HG03575 (cell line): ENCODE data around the gene LBX2.

Source experiments
- ATAC-seq: cut with Tn5 transposase; IDR thresholded peaks from one replicate; pipeline ENCODE4 v1.9.1; 2021; ENCODE audit not compliant: unreplicated experiment, insufficient number of reproducible peaks, low FRiP score; ENCODE audit errors: extremely low read depth

The LBX2 gene

DNA sequence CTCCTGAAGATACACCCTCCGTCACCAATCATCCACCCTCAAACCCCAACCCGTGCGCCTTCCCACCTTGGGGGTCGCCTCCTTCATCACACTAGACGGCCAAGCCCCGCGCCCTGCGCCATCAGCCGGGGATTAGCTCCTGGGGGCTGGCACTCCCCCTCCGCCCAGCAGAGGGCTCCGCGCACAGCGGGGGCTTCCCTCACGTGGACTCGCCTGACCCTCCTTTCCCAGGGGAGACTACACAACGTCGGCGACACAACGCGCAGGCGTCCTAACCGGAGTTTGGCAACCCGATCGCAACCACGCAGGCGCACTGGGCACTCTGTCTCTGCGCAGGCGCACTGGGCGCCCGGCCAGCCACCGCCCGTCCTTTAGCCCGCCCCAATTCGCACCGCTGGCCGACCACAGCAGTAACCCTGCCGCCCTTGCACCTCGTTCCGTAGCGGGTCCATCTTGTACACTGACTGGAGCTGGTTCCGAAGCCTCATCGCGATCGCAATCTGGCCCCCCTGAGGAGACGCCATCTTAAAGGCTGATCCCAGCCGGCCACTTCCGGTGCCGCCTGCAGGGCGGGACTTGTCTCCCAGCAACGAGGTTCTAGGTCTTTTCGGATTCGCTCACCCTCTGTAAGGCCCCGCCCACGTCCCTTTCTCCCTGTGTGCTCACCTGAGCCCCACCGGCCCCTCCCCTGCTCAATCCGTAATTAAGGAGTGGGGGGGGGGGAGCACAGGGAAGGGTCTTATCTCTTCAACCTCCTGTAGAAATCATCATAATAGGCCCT lies 7.9 kb upstream of the LBX2 start, which contains the start of gene PCGF1:
Gene PCGF1, minus strand, starts transcription at position 551 of the 781 bp plus-strand sequence. Its CDS starts 27 bp downstream, at position 524.
- ATAC-seq, result peak; percentile 80

- ATAC-seq, result no peak
These were observed 6.2 kb upstream of the LBX2 start for GRCh38 chr2:74505448-74506246.

GRCh38 chr2:74504591-74504990 lies 5.2 kb upstream of the LBX2 start:
- no peak for ATAC-seq

DNA sequence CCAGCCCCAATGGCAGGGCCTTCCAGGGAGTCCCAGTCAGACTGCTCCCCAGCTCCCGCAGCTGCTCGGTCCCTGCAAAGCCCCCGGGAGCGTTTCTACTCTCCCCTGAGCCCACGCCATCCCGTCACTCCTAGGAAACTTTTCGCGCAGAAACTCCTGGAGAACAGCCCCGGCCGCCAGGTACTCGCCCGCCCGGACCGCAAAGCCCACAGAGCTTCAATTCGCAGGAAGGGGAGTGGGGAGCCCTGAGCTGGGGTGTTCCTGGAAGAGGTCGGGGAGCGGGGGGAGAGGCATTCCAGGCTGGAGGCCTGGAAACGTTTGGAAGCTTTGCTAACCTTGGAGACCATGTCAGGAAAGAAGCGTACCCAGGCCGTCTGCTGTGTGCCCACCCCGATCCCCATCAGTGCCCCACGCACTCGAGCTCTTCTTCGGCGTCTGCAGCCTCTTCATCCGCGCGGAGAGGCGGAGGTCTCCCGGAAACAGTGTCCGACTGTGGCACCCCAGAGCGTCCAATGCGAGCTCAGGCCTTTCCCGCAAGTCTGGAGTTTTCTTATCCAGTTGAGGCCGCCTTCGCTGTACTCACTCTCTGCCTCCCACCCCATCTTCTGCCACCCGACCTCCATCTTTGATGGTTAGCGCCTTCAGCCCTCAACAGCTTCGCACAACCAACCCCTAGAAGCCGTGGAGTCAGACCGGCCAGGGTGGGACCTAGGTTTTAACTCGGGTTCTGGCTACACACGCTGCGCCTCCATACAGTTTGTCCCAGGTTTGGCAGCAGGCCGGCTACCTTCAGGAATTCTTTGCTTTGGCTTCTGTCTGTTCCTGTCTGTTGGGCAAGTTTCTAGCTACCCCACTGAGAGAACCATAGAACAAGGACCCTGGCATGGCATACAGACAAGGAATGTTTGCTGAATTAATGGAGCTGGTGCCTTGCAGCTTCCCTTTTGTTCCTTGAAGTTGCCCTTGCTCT lies 4.4 kb upstream of the LBX2 start:
- no peak for ATAC-seq

GRCh38 chr2:74502720-74503505 lies 3.5 kb upstream of the LBX2 start:
- no peak for ATAC-seq

DNA sequence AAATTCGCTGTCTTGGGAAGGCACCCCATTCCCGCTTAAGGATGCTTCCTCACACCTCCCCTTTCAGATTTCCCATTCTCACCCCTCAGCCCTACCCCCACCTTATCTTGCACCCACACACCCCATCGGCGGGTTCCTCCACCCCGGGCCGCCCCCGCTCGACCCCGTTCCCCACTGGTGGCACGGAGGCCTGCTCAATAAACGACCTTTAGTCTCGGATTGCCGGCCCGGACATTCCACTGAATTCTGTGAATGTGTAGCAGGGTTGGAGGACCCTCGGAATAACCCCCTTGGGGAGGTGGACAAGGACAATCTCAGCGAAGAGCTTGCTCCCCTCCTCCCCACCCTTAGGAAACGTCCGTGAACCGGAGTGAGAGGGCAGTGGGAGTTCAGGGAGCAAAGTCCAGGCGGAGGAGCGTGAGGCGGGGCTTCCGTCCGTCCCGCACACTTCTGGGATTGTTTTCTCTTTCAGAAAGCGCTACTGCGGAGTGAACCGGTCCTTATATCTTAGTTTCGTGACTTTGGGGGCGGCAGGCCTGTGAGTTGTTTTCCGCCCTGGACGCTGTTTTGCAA lies 2.8 kb upstream of the LBX2 start:
- no peak for ATAC-seq

- no peak for ATAC-seq
These were observed 2.1 kb upstream of the LBX2 start for GRCh38 chr2:74501335-74502071.

- no peak for ATAC-seq
These were observed 1.2 kb upstream of the LBX2 start for GRCh38 chr2:74500578-74500946.

- no peak for ATAC-seq
These were observed 656 bp upstream of the LBX2 start for GRCh38 chr2:74499940-74500577.

DNA sequence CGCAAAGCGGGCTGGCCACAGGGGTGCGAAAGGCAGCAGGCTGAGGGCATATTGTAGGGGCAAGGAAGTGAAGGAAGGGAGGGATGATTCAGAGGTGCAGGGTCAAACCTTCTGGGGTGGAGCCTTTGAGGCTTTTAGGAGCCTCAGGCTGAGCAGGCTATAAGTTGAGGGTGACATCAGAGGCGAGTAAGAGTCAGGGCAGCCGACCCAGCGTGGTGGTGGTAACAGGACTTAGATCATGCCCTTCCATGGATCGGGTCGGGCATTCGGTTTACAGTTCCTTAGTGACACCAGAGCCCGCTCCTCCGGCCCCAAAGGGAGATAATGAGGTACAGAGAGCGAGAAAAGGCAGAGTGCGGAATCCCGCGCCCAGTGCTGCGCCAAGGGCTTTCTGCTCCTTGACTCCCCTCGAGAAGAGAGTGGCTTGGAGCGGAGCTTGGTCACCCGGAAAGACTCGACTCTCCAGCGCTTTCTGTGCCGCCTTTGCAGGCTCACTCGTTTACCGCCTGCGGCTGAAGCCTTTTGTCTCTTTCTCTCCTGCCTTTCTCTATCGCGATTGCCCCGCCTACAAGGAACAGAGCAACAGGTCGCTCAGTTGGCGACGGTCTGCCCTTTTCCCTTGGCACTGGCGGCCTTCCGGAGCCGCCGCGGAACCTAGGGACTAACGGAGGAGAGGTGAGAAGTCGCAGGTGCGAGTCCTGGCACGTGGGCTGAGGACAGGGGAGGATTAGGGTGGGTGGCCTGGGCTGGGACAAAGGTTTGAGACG lies 720 bp downstream of the LBX2 start:
- ATAC-seq, result no peak

GRCh38 chr2:74497777-74498499 lies 1.5 kb downstream of the LBX2 start:
- no peak for ATAC-seq

- no peak for ATAC-seq
These were observed 2.2 kb downstream of the LBX2 start for GRCh38 chr2:74496997-74497776.

DNA sequence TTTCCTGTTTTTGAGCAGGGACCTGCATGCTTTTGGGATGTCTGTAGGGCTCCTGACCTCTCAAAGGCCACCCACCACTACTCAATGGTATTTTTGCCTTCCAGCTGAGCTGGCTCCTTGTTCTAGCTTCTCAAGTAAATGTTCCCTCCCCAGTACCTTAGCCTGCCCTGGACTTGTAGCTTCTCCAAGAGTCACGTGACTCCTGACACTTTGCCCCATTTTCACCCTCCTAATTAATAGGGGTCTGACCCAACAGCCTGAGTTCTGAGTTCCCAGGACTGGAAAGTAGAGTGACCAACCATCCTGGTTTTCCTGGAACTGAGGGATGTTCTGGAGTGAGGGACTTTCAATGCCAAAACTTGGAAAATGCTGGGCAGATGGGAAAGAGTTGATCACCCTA lies 4.0 kb downstream of the LBX2 start:
- ATAC-seq, result no peak

GRCh38 chr2:74493546-74493945 lies 5.9 kb downstream of the LBX2 start:
- ATAC-seq, result no peak
